GM21423 (cell line): ENCODE results near the gene ATXN7.

Source experiments
- ATAC-seq: cut with Tn5 transposase; IDR thresholded peaks from one replicate; pipeline ENCODE4 v1.9.1; 2021; ENCODE audit warnings: mild to moderate bottlenecking, moderate library complexity; ENCODE audit not compliant: unreplicated experiment

Gene ATXN7

GRCh38 chr3:64042952-64043351 lies 179.3 kb downstream of the ATXN7 start:
- ATAC-seq = no peak

- no peak for ATAC-seq
These were observed 182.9 kb downstream of the ATXN7 start for GRCh38 chr3:64046592-64046991.

GRCh38 chr3:64046996-64047594 lies 183.4 kb downstream of the ATXN7 start:
- no peak for ATAC-seq

- no peak for ATAC-seq
These were observed 184.1 kb downstream of the ATXN7 start for GRCh38 chr3:64047787-64048186.

GRCh38 chr3:64048631-64049061 lies 185.0 kb downstream of the ATXN7 start:
- ATAC-seq = no peak

GRCh38 chr3:64049136-64049535 lies 185.5 kb downstream of the ATXN7 start:
- ATAC-seq = no peak

- no peak for ATAC-seq
These were observed 186.2 kb downstream of the ATXN7 start for GRCh38 chr3:64049832-64050231.
